HL-60 (cell line): ENCODE measurements around the gene ADAM23.

Experiments used
- DNase-seq, 2 experiments: peaks; one replicate each; pipeline ENCODE4 v3.0.0-alpha.2; 2010 to 2020; ENCODE audit warnings: low read depth in 1 of 2, low spot score in 1 of 2
- H3K27ac ChIP-seq: fragments of 250-450 bp; sonication (Bioruptor Pico); replicated peaks from 2 replicates; pipeline ENCODE4 v1.5.1; 2020; ENCODE audit warnings: mild to moderate bottlenecking, moderate library complexity
- H3K27me3 ChIP-seq: fragments of 250-450 bp; sonication (Bioruptor Pico); 2 replicates; pipeline ENCODE4 v1.5.1; 2021; ENCODE audit warnings: mild to moderate bottlenecking, moderate library complexity; ENCODE audit not compliant: insufficient read depth, poor library complexity, severe bottlenecking
- H3K4me3 ChIP-seq: replicated peaks from 2 replicates; pipeline ENCODE4 v1.5.1; 2011; ENCODE audit warnings: mild to moderate bottlenecking, control low read depth, low read length; ENCODE audit not compliant: insufficient read depth
- CTCF ChIP-seq: IDR thresholded peaks from one replicate; pipeline ENCODE4 v1.5.1; 2011; ENCODE audit warnings: low read length, control low read depth, inconsistent platforms; ENCODE audit not compliant: insufficient read depth
- GABPA ChIP-seq: IDR thresholded peaks from 2 replicates; pipeline ENCODE4 v1.6.1; 2012; ENCODE audit warnings: low read depth
- POLR2AphosphoS5 ChIP-seq: IDR thresholded peaks from 2 replicates; pipeline ENCODE4 v1.6.1; 2012; ENCODE audit warnings: low read depth
- SPI1 ChIP-seq: IDR thresholded peaks from 2 replicates; pipeline ENCODE4 v1.6.1; 2012; ENCODE audit warnings: low read depth, mild to moderate bottlenecking, borderline replicate concordance
- TF ChIP-seq, protein P1 (sequence below): IDR thresholded peaks from 2 replicates; pipeline ENCODE4 v1.6.1; 2012; ENCODE audit warnings: low read depth; ENCODE audit not compliant: insufficient replicate concordance

Gene ADAM23

DNA sequence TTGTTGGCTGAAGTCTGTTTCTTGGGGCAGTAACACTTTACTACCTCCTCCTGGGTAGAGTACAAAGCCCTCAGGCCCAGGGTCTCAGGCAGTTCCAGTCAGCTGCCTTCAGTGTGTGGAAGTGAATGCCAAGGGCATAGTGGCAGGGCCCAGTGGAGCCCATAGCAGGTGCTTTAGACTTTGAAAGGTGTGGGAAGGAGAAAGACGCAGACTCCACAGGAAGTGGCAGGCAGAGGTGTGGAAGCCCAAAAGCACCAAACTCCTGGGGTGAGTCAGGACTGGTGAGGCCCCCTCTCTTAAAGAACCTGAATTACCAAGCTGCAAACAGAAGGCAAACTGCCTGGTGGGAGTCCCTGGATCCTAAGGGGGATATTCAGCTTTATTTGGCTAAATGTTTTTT, 45.3 kb downstream of the ADAM23 start:
- peaks cover 2% of the 10 kb centered on the region for H3K27me3 ChIP-seq
- TF ChIP-seq SPI1 (no peak), CTCF (no peak), GABPA (no peak), POLR2AphosphoS5 (no peak)
- TF ChIP-seq, protein P1, sequence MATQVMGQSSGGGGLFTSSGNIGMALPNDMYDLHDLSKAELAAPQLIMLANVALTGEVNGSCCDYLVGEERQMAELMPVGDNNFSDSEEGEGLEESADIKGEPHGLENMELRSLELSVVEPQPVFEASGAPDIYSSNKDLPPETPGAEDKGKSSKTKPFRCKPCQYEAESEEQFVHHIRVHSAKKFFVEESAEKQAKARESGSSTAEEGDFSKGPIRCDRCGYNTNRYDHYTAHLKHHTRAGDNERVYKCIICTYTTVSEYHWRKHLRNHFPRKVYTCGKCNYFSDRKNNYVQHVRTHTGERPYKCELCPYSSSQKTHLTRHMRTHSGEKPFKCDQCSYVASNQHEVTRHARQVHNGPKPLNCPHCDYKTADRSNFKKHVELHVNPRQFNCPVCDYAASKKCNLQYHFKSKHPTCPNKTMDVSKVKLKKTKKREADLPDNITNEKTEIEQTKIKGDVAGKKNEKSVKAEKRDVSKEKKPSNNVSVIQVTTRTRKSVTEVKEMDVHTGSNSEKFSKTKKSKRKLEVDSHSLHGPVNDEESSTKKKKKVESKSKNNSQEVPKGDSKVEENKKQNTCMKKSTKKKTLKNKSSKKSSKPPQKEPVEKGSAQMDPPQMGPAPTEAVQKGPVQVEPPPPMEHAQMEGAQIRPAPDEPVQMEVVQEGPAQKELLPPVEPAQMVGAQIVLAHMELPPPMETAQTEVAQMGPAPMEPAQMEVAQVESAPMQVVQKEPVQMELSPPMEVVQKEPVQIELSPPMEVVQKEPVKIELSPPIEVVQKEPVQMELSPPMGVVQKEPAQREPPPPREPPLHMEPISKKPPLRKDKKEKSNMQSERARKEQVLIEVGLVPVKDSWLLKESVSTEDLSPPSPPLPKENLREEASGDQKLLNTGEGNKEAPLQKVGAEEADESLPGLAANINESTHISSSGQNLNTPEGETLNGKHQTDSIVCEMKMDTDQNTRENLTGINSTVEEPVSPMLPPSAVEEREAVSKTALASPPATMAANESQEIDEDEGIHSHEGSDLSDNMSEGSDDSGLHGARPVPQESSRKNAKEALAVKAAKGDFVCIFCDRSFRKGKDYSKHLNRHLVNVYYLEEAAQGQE, result no peak
- no peak overlapping the region for H3K4me3 ChIP-seq
- no peak overlapping the region for H3K27ac ChIP-seq
- DNase-seq, result no peak

GRCh38 chr2:206494061-206494460, 50.7 kb downstream of the ADAM23 start:
- Histone ChIP-seq H3K27me3 (peaks cover 2% of the 10 kb centered on the region), H3K27ac (no peak overlapping the region), H3K4me3 (no peak overlapping the region)
- DNase-seq, result no peak
- TF ChIP-seq POLR2AphosphoS5, result no peak
- TF ChIP-seq SPI1, result no peak
- TF ChIP-seq, protein P1, result no peak
- no peak for TF ChIP-seq GABPA

DNA sequence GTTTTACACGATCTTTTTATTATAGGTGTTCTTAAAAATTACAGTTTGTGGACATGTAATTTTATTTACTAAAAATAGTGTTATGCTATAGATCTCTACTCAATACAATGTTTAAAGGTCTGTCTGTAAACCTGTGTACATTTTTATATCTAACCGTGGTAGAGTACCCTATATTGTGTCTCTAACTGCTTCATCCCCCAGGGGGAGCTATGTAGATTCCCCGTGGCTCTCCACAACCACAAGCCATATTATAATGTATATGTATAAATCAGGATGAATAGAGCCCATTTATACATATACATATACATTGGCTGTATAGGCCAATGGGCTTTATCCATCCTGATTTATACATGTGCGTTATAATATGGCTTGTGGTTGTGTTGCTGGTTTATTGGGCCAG, 59.4 kb downstream of the ADAM23 start:
- TF ChIP-seq POLR2AphosphoS5 (no peak), GABPA (no peak), SPI1 (no peak), CTCF (no peak)
- TF ChIP-seq, protein P1, result no peak
- no peak for DNase-seq
- Histone ChIP-seq H3K27me3 (peaks cover 3% of the 10 kb centered on the region), H3K4me3 (no peak overlapping the region), H3K27ac (no peak overlapping the region)

GRCh38 chr2:206511283-206511682, 68.0 kb downstream of the ADAM23 start:
- no peak overlapping the region for H3K4me3 ChIP-seq
- peaks cover 7% of the 10 kb centered on the region for H3K27me3 ChIP-seq
- no peak overlapping the region for H3K27ac ChIP-seq
- no peak for DNase-seq
- no peak for TF ChIP-seq GABPA
- TF ChIP-seq, protein P1, result no peak
- no peak for TF ChIP-seq SPI1
- TF ChIP-seq CTCF, result no peak
- TF ChIP-seq POLR2AphosphoS5, result no peak
